Activated CD4-positive, alpha-beta T cell treated with anti-CD3 and anti-CD28 coated beads for 36 hours (primary cell): Measurements from ENCODE around the gene CAMK2A. TPM values are rescaled to one million over a fixed set of nuclear protein-coding genes. Genes with fewer than 3 reads are reported as not detected.

Experiments
- ATAC-seq: fragments of 200-7000 bp; cut with Tn5 transposase; one replicate; pipeline ENCODE4 v1.10.0; 2021; ENCODE audit warnings: mild to moderate bottlenecking, moderate library complexity
- CTCF ChIA-PET: fragments of 350-600 bp; sonication (Branson Sonifier 250); formaldehyde crosslinking; loops from one replicate; lab custom pipeline; 2021; ENCODE audit warnings: antibody characterized with exemption; lab: Charles Lee
- POLR2A ChIA-PET: fragments of 350-600 bp; sonication (Branson Sonifier 250); formaldehyde crosslinking; loops from one replicate; lab custom pipeline; 2021; ENCODE audit warnings: antibody characterized with exemption, inconsistent platforms; lab: Charles Lee
- DNase-seq: peaks from one replicate; pipeline ENCODE4 v3.0.0-alpha.2; 2020
- H3K27ac Mint-ChIP-seq: one replicate; pipeline ENCODE4 v1.8.0; 2021; ENCODE audit warnings: mixed read lengths
- H3K27me3 Mint-ChIP-seq: one replicate; pipeline ENCODE4 v1.8.0; 2021; ENCODE audit warnings: mixed read lengths
- H3K36me3 Mint-ChIP-seq: one replicate; pipeline ENCODE4 v1.8.0; 2021; ENCODE audit warnings: low read depth, mixed read lengths
- H3K4me1 Mint-ChIP-seq: one replicate; pipeline ENCODE4 v1.8.0; 2021; ENCODE audit warnings: mixed read lengths
- H3K4me3 Mint-ChIP-seq: one replicate; pipeline ENCODE4 v1.8.0; 2021; ENCODE audit warnings: mild to moderate bottlenecking, moderate library complexity, mixed read lengths
- H3K9me3 Mint-ChIP-seq: one replicate; pipeline ENCODE4 v1.8.0; 2021; ENCODE audit warnings: low read depth, mixed read lengths
- intact Hi-C, 2 experiments: fragments of 100-400 bp; cut with DNase I in 1 of 2; cut with micrococcal nuclease in 1 of 2; formaldehyde crosslinking; loops; one replicate each; pipeline versions ENCODE4 v1.14.2 to v1.15.1; 2022 to 2024; cut with DNase I, micrococcal nuclease
- total RNA-seq, 2 experiments: library from RNA; stranded (reverse); gene quantifications; one replicate each; pipeline ENCODE4 v1.2.3, GENCODE V29; 2021

CAMK2A gene
- total RNA-seq, 2 experiments from 2014 or later = not detected

GRCh38 chr5:150258130-150258529 is 31.4 kb downstream of the CAMK2A start:
- Mint-ChIP-seq H3K27ac (no peak overlapping the region), H3K4me3 (no peak overlapping the region), H3K36me3 (no peaks in the 10 kb centered on the region), H3K27me3 (no peaks in the 10 kb centered on the region), H3K9me3 (no peaks in the 10 kb centered on the region), H3K4me1 (no peaks in the 10 kb centered on the region)
- intact Hi-C loops = no loop called here
- ChIA-PET POLR2A (no interaction called here), CTCF (interaction anchor here (1.3 kb wide), 1 partner anchor 40 kb away, joined by 4 read pairs; no protein-coding TSS in a partner anchor)
- DNase-seq (no peak), ATAC-seq (no peak)

- H3K27me3 Mint-ChIP-seq = no peaks in the 10 kb centered on the region
- ChIA-PET CTCF (interaction anchor here (0.6 to 1.3 kb wide), 2 partner anchors 39 to 126 kb away, joined by 4 read pairs; no protein-coding TSS in a partner anchor), POLR2A (no interaction called here)
- no peaks in the 10 kb centered on the region for H3K9me3 Mint-ChIP-seq
- intact Hi-C loops = no loop called here
- no peaks in the 10 kb centered on the region for H3K36me3 Mint-ChIP-seq
- DNase-seq = no peak
- H3K27ac Mint-ChIP-seq = no peak overlapping the region
- H3K4me1 Mint-ChIP-seq = no peaks in the 10 kb centered on the region
- H3K4me3 Mint-ChIP-seq = no peak overlapping the region
- no peak for ATAC-seq
These were observed 32.1 kb downstream of the CAMK2A start for GRCh38 chr5:150257424-150257823.

- H3K36me3 Mint-ChIP-seq = no peaks in the 10 kb centered on the region
- no peaks in the 10 kb centered on the region for H3K4me1 Mint-ChIP-seq
- no peak overlapping the region for H3K4me3 Mint-ChIP-seq
- ChIA-PET CTCF (interaction anchor here (0.6 kb wide), 1 partner anchor 127 kb away, joined by 4 read pairs; no protein-coding TSS in a partner anchor), POLR2A (no interaction called here)
- no peak for ATAC-seq
- no peaks in the 10 kb centered on the region for H3K27me3 Mint-ChIP-seq
- DNase-seq = no peak
- H3K9me3 Mint-ChIP-seq = no peaks in the 10 kb centered on the region
- intact Hi-C loops = no loop called here
- H3K27ac Mint-ChIP-seq = no peak overlapping the region
These were observed 33.0 kb downstream of the CAMK2A start for GRCh38 chr5:150256410-150257064.

- H3K27ac Mint-ChIP-seq = no peak overlapping the region
- H3K4me3 Mint-ChIP-seq = no peak overlapping the region
- ChIA-PET CTCF (no interaction called here), POLR2A (interaction anchor here (0.5 kb wide), 1 partner anchor 337 kb away, joined by 3 read pairs; no protein-coding TSS in a partner anchor)
- ATAC-seq = no peak
- no peaks in the 10 kb centered on the region for H3K36me3 Mint-ChIP-seq
- no peaks in the 10 kb centered on the region for H3K4me1 Mint-ChIP-seq
- intact Hi-C loops = no loop called here
- H3K9me3 Mint-ChIP-seq = no peaks in the 10 kb centered on the region
- no peaks in the 10 kb centered on the region for H3K27me3 Mint-ChIP-seq
- no peak for DNase-seq
These were observed 33.7 kb downstream of the CAMK2A start for GRCh38 chr5:150255659-150256409.

- intact Hi-C loops = no loop called here
- no peaks in the 10 kb centered on the region for H3K4me1 Mint-ChIP-seq
- H3K36me3 Mint-ChIP-seq = no peaks in the 10 kb centered on the region
- POLR2A ChIA-PET = no interaction called here
- H3K4me3 Mint-ChIP-seq = no peak overlapping the region
- no peaks in the 10 kb centered on the region for H3K27me3 Mint-ChIP-seq
- CTCF ChIA-PET = interaction anchor here (0.7 kb wide), 1 partner anchor 95 kb away, joined by 3 read pairs; no protein-coding TSS in a partner anchor
- DNase-seq = no peak
- H3K27ac Mint-ChIP-seq = no peak overlapping the region
- ATAC-seq = no peak
- no peaks in the 10 kb centered on the region for H3K9me3 Mint-ChIP-seq
These were observed 34.8 kb downstream of the CAMK2A start for GRCh38 chr5:150254774-150255173.

GRCh38 chr5:150254363-150254762 is 35.2 kb downstream of the CAMK2A start:
- ATAC-seq = no peak
- no peaks in the 10 kb centered on the region for H3K4me1 Mint-ChIP-seq
- H3K36me3 Mint-ChIP-seq = no peaks in the 10 kb centered on the region
- H3K27me3 Mint-ChIP-seq = no peaks in the 10 kb centered on the region
- POLR2A ChIA-PET = no interaction called here
- no peak overlapping the region for H3K27ac Mint-ChIP-seq
- intact Hi-C loops = no loop called here
- H3K9me3 Mint-ChIP-seq = no peaks in the 10 kb centered on the region
- CTCF ChIA-PET = interaction anchor here (0.7 kb wide), 1 partner anchor 95 kb away, joined by 3 read pairs; no protein-coding TSS in a partner anchor
- no peak overlapping the region for H3K4me3 Mint-ChIP-seq
- no peak for DNase-seq

GRCh38 chr5:150253416-150254208 is 36.0 kb downstream of the CAMK2A start:
- H3K36me3 Mint-ChIP-seq = no peaks in the 10 kb centered on the region
- intact Hi-C loops = no loop called here
- H3K27me3 Mint-ChIP-seq = no peaks in the 10 kb centered on the region
- ChIA-PET POLR2A (no interaction called here), CTCF (interaction anchor here (0.7 kb wide), 1 partner anchor 96 kb away, joined by 3 read pairs; no protein-coding TSS in a partner anchor)
- no peaks in the 10 kb centered on the region for H3K4me1 Mint-ChIP-seq
- H3K27ac Mint-ChIP-seq = no peak overlapping the region
- no peak for DNase-seq
- ATAC-seq = no peak
- H3K9me3 Mint-ChIP-seq = no peaks in the 10 kb centered on the region
- no peak overlapping the region for H3K4me3 Mint-ChIP-seq

- H3K4me1 Mint-ChIP-seq = no peaks in the 10 kb centered on the region
- no peaks in the 10 kb centered on the region for H3K36me3 Mint-ChIP-seq
- no peaks in the 10 kb centered on the region for H3K27me3 Mint-ChIP-seq
- H3K4me3 Mint-ChIP-seq = no peak overlapping the region
- ChIA-PET POLR2A (no interaction called here), CTCF (no interaction called here)
- no peak for ATAC-seq
- H3K9me3 Mint-ChIP-seq = no peaks in the 10 kb centered on the region
- DNase-seq = no peak
- no peak overlapping the region for H3K27ac Mint-ChIP-seq
- intact Hi-C loops = no loop called here
These were observed 37.1 kb downstream of the CAMK2A start for GRCh38 chr5:150252489-150252888.

- Mint-ChIP-seq H3K27ac (no peak overlapping the region), H3K4me1 (no peaks in the 10 kb centered on the region), H3K27me3 (no peaks in the 10 kb centered on the region), H3K4me3 (no peak overlapping the region), H3K36me3 (no peaks in the 10 kb centered on the region), H3K9me3 (no peaks in the 10 kb centered on the region)
- ATAC-seq (no peak), DNase-seq (no peak)
- intact Hi-C loops = no loop called here
- CTCF ChIA-PET = no interaction called here
- POLR2A ChIA-PET = no interaction called here
These were observed 38.1 kb downstream of the CAMK2A start for GRCh38 chr5:150251504-150251903.

- intact Hi-C loops = no loop called here
- no peak overlapping the region for H3K4me3 Mint-ChIP-seq
- CTCF ChIA-PET = interaction anchor here (0.9 kb wide), 1 partner anchor 13 kb away, joined by 3 read pairs; no protein-coding TSS in a partner anchor
- ATAC-seq = no peak
- no peak overlapping the region for H3K27ac Mint-ChIP-seq
- no peaks in the 10 kb centered on the region for H3K9me3 Mint-ChIP-seq
- POLR2A ChIA-PET = no interaction called here
- no peaks in the 10 kb centered on the region for H3K27me3 Mint-ChIP-seq
- no peaks in the 10 kb centered on the region for H3K4me1 Mint-ChIP-seq
- no peaks in the 10 kb centered on the region for H3K36me3 Mint-ChIP-seq
- DNase-seq = no peak
These were observed 39.8 kb downstream of the CAMK2A start for GRCh38 chr5:150249744-150250143.

GRCh38 chr5:150248946-150249345 is 40.6 kb downstream of the CAMK2A start:
- H3K4me1 Mint-ChIP-seq = no peaks in the 10 kb centered on the region
- no peak overlapping the region for H3K27ac Mint-ChIP-seq
- H3K9me3 Mint-ChIP-seq = no peaks in the 10 kb centered on the region
- H3K27me3 Mint-ChIP-seq = no peaks in the 10 kb centered on the region
- intact Hi-C loops = no loop called here
- no peak for DNase-seq
- no peak overlapping the region for H3K4me3 Mint-ChIP-seq
- ChIA-PET CTCF (no interaction called here), POLR2A (no interaction called here)
- no peaks in the 10 kb centered on the region for H3K36me3 Mint-ChIP-seq
- no peak for ATAC-seq
